IMR-90 (cell line): ENCODE data around the gene B4GALT7.

Experiments
- CEBPB ChIP-seq: IDR thresholded peaks from 2 replicates; pipeline ENCODE4 v1.6.1; 2012; ENCODE audit warnings: low read depth, low read length, improper control_type of control experiment
- CTCF ChIP-seq: conservative IDR thresholded peaks from 2 replicates; pipeline ENCODE4 v1.5.1; 2012; ENCODE audit warnings: mild to moderate bottlenecking, low read depth, low read length, improper control_type of control experiment
- MAFK ChIP-seq: IDR thresholded peaks from 2 replicates; pipeline ENCODE4 v1.6.1; 2012; ENCODE audit warnings: low read depth, low read length, improper control_type of control experiment
- MAZ ChIP-seq: IDR thresholded peaks from 2 replicates; pipeline ENCODE4 v1.6.1; 2012; ENCODE audit warnings: low read depth, mild to moderate bottlenecking, low read length, improper control_type of control experiment, moderate library complexity, borderline replicate concordance
- MXI1 ChIP-seq: IDR thresholded peaks from 2 replicates; pipeline ENCODE4 v1.6.1; 2012; ENCODE audit warnings: low read depth, mild to moderate bottlenecking, low read length, moderate library complexity, borderline replicate concordance
- NFE2L2 ChIP-seq: fragments of 150-350 bp; IDR thresholded peaks from 2 replicates; pipeline ENCODE4 v1.6.1; 2016; ENCODE audit warnings: low read depth, mild to moderate bottlenecking, low read length
- POLR2A ChIP-seq: IDR thresholded peaks from 2 replicates; pipeline ENCODE4 v1.6.1; 2012; ENCODE audit warnings: mild to moderate bottlenecking, low read depth, low read length
- RAD21 ChIP-seq: IDR thresholded peaks from 2 replicates; pipeline ENCODE4 v1.6.1; 2012; ENCODE audit warnings: low read length, improper control_type of control experiment
- RFX5 ChIP-seq: IDR thresholded peaks from 2 replicates; pipeline ENCODE4 v1.8.0; 2012; ENCODE audit warnings: low read depth, mild to moderate bottlenecking, low read length, moderate library complexity
- SMC3 ChIP-seq: fragments of 150-350 bp; IDR thresholded peaks from 2 replicates; pipeline ENCODE4 v1.6.1; 2016; ENCODE audit warnings: low read depth, mild to moderate bottlenecking, antibody characterized with exemption, low read length, moderate library complexity
- USF2 ChIP-seq: fragments of 150-350 bp; IDR thresholded peaks from 2 replicates; pipeline ENCODE4 v1.6.1; 2017; ENCODE audit warnings: mild to moderate bottlenecking, antibody characterized with exemption, low read length, low read depth

GRCh38 chr5:177576169-177576568, 23.8 kb upstream of the B4GALT7 start:
- TF ChIP-seq POLR2A (no peak), CTCF (no peak), MXI1 (no peak), RAD21 (no peak), MAZ (no peak), USF2 (no peak), MAFK (no peak), CEBPB (no peak), NFE2L2 (no peak), RFX5 (no peak), SMC3 (no peak)
